Liver (tissue), 3 donors: ENCODE results near the gene HIVEP3.

ENCODE experiments used
- RAD21 ChIP-seq, 2 donors: IDR thresholded peaks; 2 replicates each; pipeline ENCODE4 v1.6.1; 2016; ENCODE audit warnings: antibody characterized with exemption in 2 of 2, mild to moderate bottlenecking in 2 of 2
- TAF1 ChIP-seq: conservative IDR thresholded peaks from 2 replicates; pipeline ENCODE4 v1.6.1; 2016; ENCODE audit warnings: antibody characterized with exemption, mild to moderate bottlenecking
- YY1 ChIP-seq: IDR thresholded peaks from 2 replicates; pipeline ENCODE4 v1.6.1; 2016; ENCODE audit warnings: antibody characterized with exemption, mild to moderate bottlenecking
- TF ChIP-seq, protein P1 (sequence below): fragments of 150-350 bp; IDR thresholded peaks from 2 replicates; pipeline ENCODE4 v1.5.1; 2017; ENCODE audit warnings: improper control_type of control experiment, low read depth, low read length; ENCODE audit not compliant: missing input control
- TF ChIP-seq, protein P2 (sequence below): IDR thresholded peaks from 2 replicates; pipeline ENCODE4 v1.6.1; 2016; ENCODE audit warnings: antibody characterized with exemption
- TF ChIP-seq, protein P3 (sequence below): IDR thresholded peaks from 2 replicates; pipeline ENCODE4 v1.6.1; 2016; ENCODE audit warnings: antibody characterized with exemption
- TF ChIP-seq, protein P4 (sequence below): IDR thresholded peaks from 2 replicates; pipeline ENCODE4 v1.6.1; 2016; ENCODE audit warnings: antibody characterized with exemption, mild to moderate bottlenecking
- donor health status: healthy.
- donor health status: healthy.

DNA sequence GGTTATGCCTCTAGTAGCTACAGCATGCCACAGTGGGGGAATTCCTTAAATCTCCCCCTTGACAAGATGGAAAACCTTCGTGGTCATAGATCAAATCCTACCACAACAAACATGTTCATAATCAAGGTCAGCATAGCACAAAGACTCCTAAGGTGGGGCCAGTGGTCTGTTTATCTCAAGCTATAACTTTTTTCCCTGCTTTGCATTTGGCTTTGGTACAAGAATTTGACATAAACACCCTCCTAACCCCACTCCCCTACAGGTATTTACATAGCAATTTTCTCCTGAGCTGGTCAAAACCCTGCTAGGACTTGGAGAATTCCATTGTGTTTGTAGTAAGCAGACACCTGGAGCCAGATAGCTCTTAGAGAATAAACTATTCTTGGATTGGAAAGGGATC is 58.5 kb downstream of the HIVEP3 start:
- TF ChIP-seq, protein P1, sequence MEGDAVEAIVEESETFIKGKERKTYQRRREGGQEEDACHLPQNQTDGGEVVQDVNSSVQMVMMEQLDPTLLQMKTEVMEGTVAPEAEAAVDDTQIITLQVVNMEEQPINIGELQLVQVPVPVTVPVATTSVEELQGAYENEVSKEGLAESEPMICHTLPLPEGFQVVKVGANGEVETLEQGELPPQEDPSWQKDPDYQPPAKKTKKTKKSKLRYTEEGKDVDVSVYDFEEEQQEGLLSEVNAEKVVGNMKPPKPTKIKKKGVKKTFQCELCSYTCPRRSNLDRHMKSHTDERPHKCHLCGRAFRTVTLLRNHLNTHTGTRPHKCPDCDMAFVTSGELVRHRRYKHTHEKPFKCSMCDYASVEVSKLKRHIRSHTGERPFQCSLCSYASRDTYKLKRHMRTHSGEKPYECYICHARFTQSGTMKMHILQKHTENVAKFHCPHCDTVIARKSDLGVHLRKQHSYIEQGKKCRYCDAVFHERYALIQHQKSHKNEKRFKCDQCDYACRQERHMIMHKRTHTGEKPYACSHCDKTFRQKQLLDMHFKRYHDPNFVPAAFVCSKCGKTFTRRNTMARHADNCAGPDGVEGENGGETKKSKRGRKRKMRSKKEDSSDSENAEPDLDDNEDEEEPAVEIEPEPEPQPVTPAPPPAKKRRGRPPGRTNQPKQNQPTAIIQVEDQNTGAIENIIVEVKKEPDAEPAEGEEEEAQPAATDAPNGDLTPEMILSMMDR, result no peak
- TF ChIP-seq, protein P2, sequence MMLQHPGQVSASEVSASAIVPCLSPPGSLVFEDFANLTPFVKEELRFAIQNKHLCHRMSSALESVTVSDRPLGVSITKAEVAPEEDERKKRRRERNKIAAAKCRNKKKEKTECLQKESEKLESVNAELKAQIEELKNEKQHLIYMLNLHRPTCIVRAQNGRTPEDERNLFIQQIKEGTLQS, result no peak
- no peak for TF ChIP-seq TAF1
- no peak for TF ChIP-seq YY1
- no peak for TF ChIP-seq RAD21 (IDR thresholded peaks at IDR 0.05)
- TF ChIP-seq, protein P3, sequence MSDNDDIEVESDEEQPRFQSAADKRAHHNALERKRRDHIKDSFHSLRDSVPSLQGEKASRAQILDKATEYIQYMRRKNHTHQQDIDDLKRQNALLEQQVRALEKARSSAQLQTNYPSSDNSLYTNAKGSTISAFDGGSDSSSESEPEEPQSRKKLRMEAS, result no peak
- TF ChIP-seq, protein P4, sequence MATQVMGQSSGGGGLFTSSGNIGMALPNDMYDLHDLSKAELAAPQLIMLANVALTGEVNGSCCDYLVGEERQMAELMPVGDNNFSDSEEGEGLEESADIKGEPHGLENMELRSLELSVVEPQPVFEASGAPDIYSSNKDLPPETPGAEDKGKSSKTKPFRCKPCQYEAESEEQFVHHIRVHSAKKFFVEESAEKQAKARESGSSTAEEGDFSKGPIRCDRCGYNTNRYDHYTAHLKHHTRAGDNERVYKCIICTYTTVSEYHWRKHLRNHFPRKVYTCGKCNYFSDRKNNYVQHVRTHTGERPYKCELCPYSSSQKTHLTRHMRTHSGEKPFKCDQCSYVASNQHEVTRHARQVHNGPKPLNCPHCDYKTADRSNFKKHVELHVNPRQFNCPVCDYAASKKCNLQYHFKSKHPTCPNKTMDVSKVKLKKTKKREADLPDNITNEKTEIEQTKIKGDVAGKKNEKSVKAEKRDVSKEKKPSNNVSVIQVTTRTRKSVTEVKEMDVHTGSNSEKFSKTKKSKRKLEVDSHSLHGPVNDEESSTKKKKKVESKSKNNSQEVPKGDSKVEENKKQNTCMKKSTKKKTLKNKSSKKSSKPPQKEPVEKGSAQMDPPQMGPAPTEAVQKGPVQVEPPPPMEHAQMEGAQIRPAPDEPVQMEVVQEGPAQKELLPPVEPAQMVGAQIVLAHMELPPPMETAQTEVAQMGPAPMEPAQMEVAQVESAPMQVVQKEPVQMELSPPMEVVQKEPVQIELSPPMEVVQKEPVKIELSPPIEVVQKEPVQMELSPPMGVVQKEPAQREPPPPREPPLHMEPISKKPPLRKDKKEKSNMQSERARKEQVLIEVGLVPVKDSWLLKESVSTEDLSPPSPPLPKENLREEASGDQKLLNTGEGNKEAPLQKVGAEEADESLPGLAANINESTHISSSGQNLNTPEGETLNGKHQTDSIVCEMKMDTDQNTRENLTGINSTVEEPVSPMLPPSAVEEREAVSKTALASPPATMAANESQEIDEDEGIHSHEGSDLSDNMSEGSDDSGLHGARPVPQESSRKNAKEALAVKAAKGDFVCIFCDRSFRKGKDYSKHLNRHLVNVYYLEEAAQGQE, result no peak
